IMR-90 (cell line): ENCODE measurements around the gene AXIN2. TPM values are rescaled to one million over a fixed set of nuclear protein-coding genes. Genes with fewer than 3 reads are reported as not detected.

Experiments used
- ATAC-seq: fragments of 200-7000 bp; cut with Tn5 transposase; 2 replicates; pipeline ENCODE4 v1.9.1; 2020; ENCODE audit warnings: low read depth, mild to moderate bottlenecking, moderate library complexity
- BruUV-seq: library from RNA; stranded (reverse); fragments of 400-500 nt; replicated peaks from 2 replicates; lab custom pipeline; 2021; lab: Mats Ljungman, UMichigan
- CTCF ChIA-PET: fragments of 300-600 bp; formaldehyde crosslinking; extraction: SDS; loops from one replicate; lab custom pipeline; 2021; ENCODE audit warnings: antibody characterized with exemption; lab: Yijun Ruan, JAX
- POLR2A ChIA-PET: fragments of 300-600 bp; sonication (Branson Sonifier 250); formaldehyde crosslinking; loops from one replicate; lab custom pipeline; 2022; ENCODE audit warnings: antibody characterized with exemption; ENCODE audit not compliant: unreplicated experiment; lab: Charles Lee
- DNase-seq: peaks from one replicate; pipeline ENCODE4 v3.0.0; 2013
- H2AFZ ChIP-seq: replicated peaks from 2 replicates; pipeline ENCODE3; 2013; ENCODE audit warnings: low read length, mild to moderate bottlenecking; ENCODE audit not compliant: poor library complexity
- H2AK5ac ChIP-seq: 2 replicates; pipeline ENCODE4 v1.6.1; 2013; ENCODE audit warnings: low read depth, low read length, inconsistent platforms
- H2AK9ac ChIP-seq: replicated peaks from 2 replicates; pipeline ENCODE3; 2013; ENCODE audit warnings: mild to moderate bottlenecking, low read depth, low read length, moderate library complexity; ENCODE audit not compliant: poor library complexity
- H2BK120ac ChIP-seq: 2 replicates; pipeline ENCODE4 v1.6.1; 2013; ENCODE audit warnings: low read depth, low read length, inconsistent platforms
- H2BK15ac ChIP-seq: 3 replicates; pipeline ENCODE4 v1.6.1; 2013; ENCODE audit warnings: low read depth, low read length, inconsistent platforms
- H2BK20ac ChIP-seq: 2 replicates; pipeline ENCODE4 v1.6.1; 2013; ENCODE audit warnings: low read depth, mild to moderate bottlenecking, inconsistent platforms, low read length, moderate library complexity
- H2BK5ac ChIP-seq: 2 replicates; pipeline ENCODE4 v1.6.1; 2013; ENCODE audit warnings: mild to moderate bottlenecking, low read depth, low read length, inconsistent platforms; ENCODE audit not compliant: poor library complexity, severe bottlenecking
- H3K14ac ChIP-seq: replicated peaks from 2 replicates; pipeline ENCODE4 v1.6.1; 2013; ENCODE audit warnings: low read depth, low read length, inconsistent platforms
- H3K18ac ChIP-seq: 2 replicates; pipeline ENCODE4 v1.6.1; 2013; ENCODE audit warnings: low read depth, low read length, control low read depth
- H3K23ac ChIP-seq: 2 replicates; pipeline ENCODE4 v1.6.1; 2013; ENCODE audit warnings: low read depth, low read length, inconsistent platforms
- H3K27ac ChIP-seq: 2 replicates; pipeline ENCODE4 v1.5.1; 2013; ENCODE audit warnings: mild to moderate bottlenecking, control low read depth, low read length; ENCODE audit not compliant: insufficient read depth
- H3K27me3 ChIP-seq: 2 replicates; pipeline ENCODE4 v1.6.1; 2013; ENCODE audit warnings: low read length; ENCODE audit not compliant: control insufficient read depth, insufficient read depth
- H3K36me3 ChIP-seq: 2 replicates; pipeline ENCODE4 v1.6.1; 2013; ENCODE audit warnings: low read length, mixed read lengths; ENCODE audit not compliant: control insufficient read depth, insufficient read depth
- H3K4ac ChIP-seq: 2 replicates; pipeline ENCODE4 v1.6.1; 2013; ENCODE audit warnings: low read depth, low read length, inconsistent platforms
- H3K4me1 ChIP-seq: 2 replicates; pipeline ENCODE4 v1.6.1; 2013; ENCODE audit warnings: low read length, mixed read lengths; ENCODE audit not compliant: control insufficient read depth, insufficient read depth
- H3K4me2 ChIP-seq: 2 replicates; pipeline ENCODE4 v1.6.1; 2013; ENCODE audit warnings: low read depth, mild to moderate bottlenecking, control low read depth, low read length, moderate library complexity
- H3K4me3 ChIP-seq: 2 replicates; pipeline ENCODE4 v1.5.1; 2013; ENCODE audit warnings: low read depth, mild to moderate bottlenecking, control low read depth, low read length, moderate library complexity; ENCODE audit not compliant: insufficient read depth
- H3K56ac ChIP-seq: 2 replicates; pipeline ENCODE4 v1.6.1; 2013; ENCODE audit warnings: low read length, inconsistent platforms; ENCODE audit not compliant: insufficient read depth; ENCODE audit errors: extremely low read depth
- H3K79me1 ChIP-seq, 2 experiments: 2 replicates each; pipeline ENCODE4 v1.6.1; 2013; ENCODE audit warnings: low read length in 2 of 2, inconsistent platforms in 1 of 2, low read depth in 1 of 2
- H3K9ac ChIP-seq: 2 replicates; pipeline ENCODE4 v1.6.1; 2013; ENCODE audit warnings: low read depth, low read length, control low read depth
- H3K9me1 ChIP-seq: 2 replicates; pipeline ENCODE4 v1.6.1; 2013; ENCODE audit warnings: low read length, inconsistent platforms; ENCODE audit not compliant: insufficient read depth
- H3K9me3 ChIP-seq: 2 replicates; pipeline ENCODE4 v1.6.1; 2013; ENCODE audit warnings: low read length; ENCODE audit not compliant: control insufficient read depth, insufficient read depth
- H4K20me1 ChIP-seq: 2 replicates; pipeline ENCODE4 v1.6.1; 2013; ENCODE audit warnings: low read length, inconsistent platforms; ENCODE audit not compliant: insufficient read depth
- H4K5ac ChIP-seq: 2 replicates; pipeline ENCODE4 v1.6.1; 2013; ENCODE audit warnings: mild to moderate bottlenecking, low read depth, low read length, control low read depth
- H4K8ac ChIP-seq, 2 experiments: 2 replicates each; pipeline ENCODE4 v1.6.1; 2013; ENCODE audit warnings: low read depth in 2 of 2, low read length in 2 of 2, control low read depth in 1 of 2, inconsistent platforms in 1 of 2
- H4K91ac ChIP-seq: 2 replicates; pipeline ENCODE4 v1.6.1; 2013; ENCODE audit warnings: low read depth, low read length, inconsistent platforms; ENCODE audit not compliant: insufficient read depth
- BHLHE40 ChIP-seq: fragments of 150-350 bp; IDR thresholded peaks from 2 replicates; pipeline ENCODE4 v1.6.1; 2016; ENCODE audit warnings: mild to moderate bottlenecking, low read depth, low read length
- CEBPB ChIP-seq: IDR thresholded peaks from 2 replicates; pipeline ENCODE4 v1.6.1; 2012; ENCODE audit warnings: low read depth, low read length, improper control_type of control experiment
- CHD1 ChIP-seq: IDR thresholded peaks from 2 replicates; pipeline ENCODE4 v1.6.1; 2012; ENCODE audit warnings: low read depth, low read length, improper control_type of control experiment
- MAFK ChIP-seq: IDR thresholded peaks from 2 replicates; pipeline ENCODE4 v1.6.1; 2012; ENCODE audit warnings: low read depth, low read length, improper control_type of control experiment
- MAZ ChIP-seq: IDR thresholded peaks from 2 replicates; pipeline ENCODE4 v1.6.1; 2012; ENCODE audit warnings: low read depth, mild to moderate bottlenecking, low read length, improper control_type of control experiment, moderate library complexity, borderline replicate concordance
- MXI1 ChIP-seq: IDR thresholded peaks from 2 replicates; pipeline ENCODE4 v1.6.1; 2012; ENCODE audit warnings: low read depth, mild to moderate bottlenecking, low read length, moderate library complexity, borderline replicate concordance
- POLR2A ChIP-seq: IDR thresholded peaks from 2 replicates; pipeline ENCODE4 v1.6.1; 2012; ENCODE audit warnings: mild to moderate bottlenecking, low read depth, low read length
- RCOR1 ChIP-seq: IDR thresholded peaks from 2 replicates; pipeline ENCODE4 v1.6.1; 2012; ENCODE audit warnings: mild to moderate bottlenecking, low read length, improper control_type of control experiment; ENCODE audit not compliant: insufficient replicate concordance
- RFX5 ChIP-seq: IDR thresholded peaks from 2 replicates; pipeline ENCODE4 v1.8.0; 2012; ENCODE audit warnings: low read depth, mild to moderate bottlenecking, low read length, moderate library complexity
- SMC3 ChIP-seq: fragments of 150-350 bp; IDR thresholded peaks from 2 replicates; pipeline ENCODE4 v1.6.1; 2016; ENCODE audit warnings: low read depth, mild to moderate bottlenecking, antibody characterized with exemption, low read length, moderate library complexity
- WGBS, 2 experiments: methylation state at CpG; one replicate each; pipeline versions ENCODE4 v1.1.5 to v1.1.7; 2013; ENCODE audit warnings: missing lambda C conversion rate in 2 of 2; ENCODE audit not compliant: insufficient read length in 1 of 2; ENCODE audit errors: extremely low coverage in 2 of 2; 5-methylcytosine and 5-hydroxymethylcytosine counted together
- dilution Hi-C: fragments of 300-500 bp; cut with HindIII; formaldehyde crosslinking; loops from one replicate; pipeline ENCODE4 v1.14.3; 2018; ENCODE audit warnings: low sequenced_read_pairs; ENCODE audit not compliant: unreplicated experiment
- in situ Hi-C: fragments of 300-500 bp; cut with MboI; formaldehyde crosslinking; loops from 3 replicates; pipeline ENCODE4 v1.14.3; 2019; ENCODE audit warnings: low sequenced_read_pairs, inconsistent platforms, mixed read lengths
- intact Hi-C: fragments of 100-400 bp; cut with micrococcal nuclease; formaldehyde crosslinking; loops from 2 replicates; pipeline ENCODE4 v1.10.0; 2022
- polyA plus RNA-seq, 3 experiments: library from polyadenylated mRNA; depleted of rRNA; stranded (reverse); fragments of >200 nt; gene quantifications; 2 replicates each; pipeline ENCODE4 v1.2.3, GENCODE V29; 2012; ENCODE audit warnings: low replicate concordance in 1 of 3
- total RNA-seq: library from RNA; depleted of rRNA; stranded (reverse); fragments of >200 nt; gene quantifications from 2 replicates; pipeline ENCODE4 v1.2.3, GENCODE V29; 2012
- TF ChIP-seq, protein P1 (sequence below): fragments of 150-350 bp; IDR thresholded peaks from 2 replicates; pipeline ENCODE4 v1.6.1; 2017; ENCODE audit warnings: mild to moderate bottlenecking, antibody characterized with exemption, low read length, low read depth
- TF ChIP-seq, protein P2 (sequence below): conservative IDR thresholded peaks from 2 replicates; pipeline ENCODE4 v1.5.1; 2012; ENCODE audit warnings: mild to moderate bottlenecking, low read depth, low read length, improper control_type of control experiment

Gene AXIN2
- total and polyA plus RNA-seq, 2 of the 4 experiments (the other 2 are of a cell fraction): 0.91 to 1.8 TPM

DNA sequence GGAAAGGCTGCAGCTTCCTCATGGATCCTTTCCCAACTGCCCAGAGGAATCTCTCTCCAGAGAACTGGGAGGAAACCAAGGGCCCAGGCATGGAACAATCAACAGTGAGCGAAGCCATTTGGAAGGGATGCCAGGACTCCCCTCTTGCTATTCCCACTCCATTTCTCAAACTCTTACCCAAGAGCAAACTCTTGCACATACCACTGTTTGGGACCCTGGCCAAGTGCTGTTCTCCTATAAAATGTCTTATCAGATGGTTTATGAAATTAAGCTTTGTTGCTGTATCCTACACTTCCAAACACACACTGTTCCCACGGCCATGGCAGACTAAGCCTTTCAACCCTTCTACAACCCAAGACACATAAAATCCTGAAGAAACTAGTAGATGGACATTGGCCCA, 48.3 kb upstream of the AXIN2 start:
- Histone ChIP-seq H4K20me1 (no peaks in the 10 kb centered on the region), H3K79me1 (no peaks in the 10 kb centered on the region), H3K9ac (no peak overlapping the region), H4K91ac (no peak overlapping the region), H3K4me1 (no peaks in the 10 kb centered on the region; the same call in 1 of the 2 replicates), H3K36me3 (no peaks in the 10 kb centered on the region), H4K8ac (no peak overlapping the region), H3K18ac (no peak overlapping the region), H3K4me2 (no peak overlapping the region), H3K14ac (no peak overlapping the region), H3K4ac (no peak overlapping the region), H2AK9ac (no peak overlapping the region), H2AFZ (no peak overlapping the region), H3K9me1 (no peaks in the 10 kb centered on the region), H2AK5ac (no peak overlapping the region), H2BK15ac (no peak overlapping the region), H2BK20ac (no peak overlapping the region), H3K9me3 (no peaks in the 10 kb centered on the region), H3K27me3 (peaks cover 4% of the 10 kb centered on the region), H3K23ac (no peak overlapping the region), H3K27ac (no peak overlapping the region), H4K5ac (no peak overlapping the region), H2BK5ac (no peak overlapping the region), H3K56ac (no peak overlapping the region), H2BK120ac (no peak overlapping the region), H3K4me3 (no peak overlapping the region)
- DNase-seq: no peak
- intact Hi-C loops: no loop called here
- dilution Hi-C loops: no loop called here
- TF ChIP-seq SMC3 (no peak), MAFK (no peak), RFX5 (no peak), RCOR1 (no peak), POLR2A (no peak), MAZ (no peak), CHD1 (no peak), CEBPB (no peak), BHLHE40 (no peak), MXI1 (no peak)
- TF ChIP-seq, protein P1, sequence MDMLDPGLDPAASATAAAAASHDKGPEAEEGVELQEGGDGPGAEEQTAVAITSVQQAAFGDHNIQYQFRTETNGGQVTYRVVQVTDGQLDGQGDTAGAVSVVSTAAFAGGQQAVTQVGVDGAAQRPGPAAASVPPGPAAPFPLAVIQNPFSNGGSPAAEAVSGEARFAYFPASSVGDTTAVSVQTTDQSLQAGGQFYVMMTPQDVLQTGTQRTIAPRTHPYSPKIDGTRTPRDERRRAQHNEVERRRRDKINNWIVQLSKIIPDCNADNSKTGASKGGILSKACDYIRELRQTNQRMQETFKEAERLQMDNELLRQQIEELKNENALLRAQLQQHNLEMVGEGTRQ: no peak
- TF ChIP-seq, protein P2, sequence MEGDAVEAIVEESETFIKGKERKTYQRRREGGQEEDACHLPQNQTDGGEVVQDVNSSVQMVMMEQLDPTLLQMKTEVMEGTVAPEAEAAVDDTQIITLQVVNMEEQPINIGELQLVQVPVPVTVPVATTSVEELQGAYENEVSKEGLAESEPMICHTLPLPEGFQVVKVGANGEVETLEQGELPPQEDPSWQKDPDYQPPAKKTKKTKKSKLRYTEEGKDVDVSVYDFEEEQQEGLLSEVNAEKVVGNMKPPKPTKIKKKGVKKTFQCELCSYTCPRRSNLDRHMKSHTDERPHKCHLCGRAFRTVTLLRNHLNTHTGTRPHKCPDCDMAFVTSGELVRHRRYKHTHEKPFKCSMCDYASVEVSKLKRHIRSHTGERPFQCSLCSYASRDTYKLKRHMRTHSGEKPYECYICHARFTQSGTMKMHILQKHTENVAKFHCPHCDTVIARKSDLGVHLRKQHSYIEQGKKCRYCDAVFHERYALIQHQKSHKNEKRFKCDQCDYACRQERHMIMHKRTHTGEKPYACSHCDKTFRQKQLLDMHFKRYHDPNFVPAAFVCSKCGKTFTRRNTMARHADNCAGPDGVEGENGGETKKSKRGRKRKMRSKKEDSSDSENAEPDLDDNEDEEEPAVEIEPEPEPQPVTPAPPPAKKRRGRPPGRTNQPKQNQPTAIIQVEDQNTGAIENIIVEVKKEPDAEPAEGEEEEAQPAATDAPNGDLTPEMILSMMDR: no peak
- in situ Hi-C loops: no loop called here
- no peak for ATAC-seq
- POLR2A ChIA-PET: no interaction called here
- CTCF ChIA-PET: no interaction called here
- no CpG with 5 or more reads among the region's 2 CpGs for WGBS, 2 experiments
- no TSS peak for BruUV-seq
